Muscle of back (tissue), 11 donors: ENCODE results near the gene ZSCAN31. TPM values are rescaled to one million over a fixed set of nuclear protein-coding genes. Genes with fewer than 3 reads are reported as not detected.

Source experiments
- DNase-seq, 3 donors: peaks; one replicate each; pipeline versions ENCODE4 v3.0.0 to v3.0.0-alpha.2; 2013
- polyA plus RNA-seq, 10 donors: library from polyadenylated mRNA; unstranded; fragments of 120-200 nt; gene quantifications; one replicate each; pipeline ENCODE4 v1.2.1, GENCODE V29; 2013; ENCODE audit not compliant: insufficient read length in 10 of 10

The ZSCAN31 gene
- polyA plus RNA-seq, 10 donors, result 6.0 to 11.2 (median 8.6) TPM

GRCh38 chr6:28353981-28354676 lies 18.2 kb upstream of the ZSCAN31 start:
- DNase-seq, result no peak

- no peak for DNase-seq
Measured at GRCh38 chr6:28353356-28353755, 17.4 kb upstream of the ZSCAN31 start.

GRCh38 chr6:28351493-28351925 lies 15.6 kb upstream of the ZSCAN31 start:
- DNase-seq, result no peak

GRCh38 chr6:28351087-28351486 lies 15.1 kb upstream of the ZSCAN31 start:
- DNase-seq, result no peak

GRCh38 chr6:28349892-28350737 lies 14.2 kb upstream of the ZSCAN31 start, which contains the start of gene ZKSCAN3:
Gene ZKSCAN3, plus strand, starts transcription at chr6:28349947. Its CDS starts 9,640 bp downstream, at chr6:28359587.
- DNase-seq, result peak; percentile 74 to 93 (median 84)

DNA sequence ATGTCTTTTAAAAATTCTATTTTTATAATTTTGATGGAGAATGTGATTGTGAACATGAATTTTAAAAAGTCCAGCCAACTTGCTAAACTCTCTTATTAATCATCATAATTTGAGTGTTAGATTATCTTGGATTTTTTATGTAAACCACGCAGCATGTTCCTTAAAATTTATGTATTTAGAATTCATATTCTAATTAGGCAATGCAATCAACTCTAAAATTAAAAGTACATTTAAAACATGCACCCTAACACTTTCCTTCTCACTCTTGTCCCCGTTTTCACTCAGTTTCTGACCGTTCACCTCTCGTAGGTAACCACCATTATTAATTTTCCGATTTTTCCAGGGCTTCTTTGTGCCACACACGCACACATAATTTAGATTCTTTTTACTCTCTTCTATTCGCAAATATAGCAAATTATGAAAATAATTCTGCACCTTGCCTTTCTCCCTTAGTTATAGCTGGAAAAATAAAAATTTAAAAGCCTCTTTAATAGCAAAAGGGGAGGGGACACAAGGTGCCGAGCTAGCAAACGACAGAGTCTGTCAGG lies 13.5 kb upstream of the ZSCAN31 start:
- no peak for DNase-seq

GRCh38 chr6:28347119-28347518 lies 11.2 kb upstream of the ZSCAN31 start:
- no peak for DNase-seq

DNA sequence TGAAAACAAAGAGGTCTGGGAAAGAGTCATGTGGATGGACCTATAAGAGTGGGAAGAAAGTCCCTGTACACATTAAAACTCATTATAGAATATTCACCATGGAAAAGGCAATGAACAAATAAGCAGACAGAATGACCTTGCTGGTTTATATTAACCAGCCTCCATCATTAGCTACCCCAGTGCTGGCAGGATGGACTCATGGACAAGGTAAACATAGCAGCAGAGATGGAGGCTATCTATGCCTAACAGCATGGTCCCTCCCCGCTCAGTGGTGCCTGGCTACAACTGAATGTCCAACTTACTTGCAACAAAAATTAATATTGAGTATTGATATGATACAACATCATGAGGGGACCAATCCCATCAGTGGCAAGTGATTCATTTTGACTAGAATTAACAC lies 9.3 kb upstream of the ZSCAN31 start:
- no peak for DNase-seq

DNA sequence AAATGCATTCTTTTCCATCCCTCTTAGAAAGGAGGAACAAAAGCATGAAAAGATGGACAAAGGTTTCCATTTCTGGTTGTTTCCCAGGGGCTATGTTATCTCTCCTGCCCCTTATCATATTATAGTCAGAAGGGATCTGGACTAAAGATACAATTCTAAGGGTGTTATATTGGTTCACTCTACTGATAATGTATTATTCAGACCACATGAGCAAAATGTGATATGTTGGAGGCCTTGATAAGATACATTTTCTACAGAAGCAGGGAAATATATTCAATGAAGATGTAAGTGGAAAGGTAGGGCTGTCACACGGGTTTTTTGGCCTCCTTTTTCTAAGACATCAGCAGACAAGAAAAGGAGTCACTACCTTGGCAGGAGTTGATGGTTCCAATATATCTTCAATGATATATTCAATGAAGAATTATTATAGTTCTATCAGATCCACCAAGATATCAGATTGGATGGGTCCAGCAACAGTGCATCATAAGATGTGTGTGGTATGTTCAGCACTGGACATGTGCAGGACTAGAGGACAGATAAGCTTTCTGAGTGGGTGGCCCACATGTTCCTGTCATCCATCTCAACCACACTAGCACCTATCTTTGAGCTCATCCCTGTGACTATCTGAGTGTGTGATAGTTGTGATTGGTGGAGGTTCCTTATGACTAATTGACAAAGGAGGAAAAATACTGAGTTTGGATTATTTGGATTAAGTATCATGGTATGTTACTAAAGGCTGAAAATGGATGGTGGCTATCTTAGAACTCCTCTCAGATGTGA lies 8.1 kb upstream of the ZSCAN31 start:
- DNase-seq, result no peak

- DNase-seq, result no peak
Measured at GRCh38 chr6:28340310-28341095, 4.6 kb upstream of the ZSCAN31 start.

GRCh38 chr6:28337121-28337520 lies 1.2 kb upstream of the ZSCAN31 start:
- no peak for DNase-seq

GRCh38 chr6:28336284-28337120 lies 554 bp upstream of the ZSCAN31 start:
- peak; percentile 71 to 91 (median 80) for DNase-seq

DNA sequence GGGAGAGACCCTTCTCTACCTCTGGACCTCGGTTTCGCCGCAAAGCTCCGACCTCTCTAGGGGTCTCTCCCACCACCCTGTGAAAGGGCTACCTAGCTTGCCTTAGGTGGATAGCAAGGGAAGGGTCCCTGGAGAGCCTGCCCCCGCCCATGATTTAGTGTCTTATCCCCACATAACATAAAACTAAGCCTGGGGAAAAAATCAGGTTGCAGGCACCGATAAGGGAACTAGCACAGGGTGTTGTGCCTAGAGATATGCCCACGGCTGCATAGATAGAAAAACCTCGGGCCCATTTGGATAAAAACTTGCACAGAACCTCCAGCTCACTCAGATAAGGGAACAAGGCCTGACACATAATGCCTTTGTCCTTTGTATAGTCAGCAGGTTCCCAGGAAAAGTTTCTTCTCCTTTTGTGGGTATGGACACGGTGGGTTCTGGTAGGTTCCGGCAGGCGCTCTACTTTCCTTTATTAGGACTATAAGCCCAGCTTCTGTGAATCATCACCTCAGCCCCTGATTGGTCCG lies 846 bp downstream of the ZSCAN31 start:
- DNase-seq, result no peak

DNA sequence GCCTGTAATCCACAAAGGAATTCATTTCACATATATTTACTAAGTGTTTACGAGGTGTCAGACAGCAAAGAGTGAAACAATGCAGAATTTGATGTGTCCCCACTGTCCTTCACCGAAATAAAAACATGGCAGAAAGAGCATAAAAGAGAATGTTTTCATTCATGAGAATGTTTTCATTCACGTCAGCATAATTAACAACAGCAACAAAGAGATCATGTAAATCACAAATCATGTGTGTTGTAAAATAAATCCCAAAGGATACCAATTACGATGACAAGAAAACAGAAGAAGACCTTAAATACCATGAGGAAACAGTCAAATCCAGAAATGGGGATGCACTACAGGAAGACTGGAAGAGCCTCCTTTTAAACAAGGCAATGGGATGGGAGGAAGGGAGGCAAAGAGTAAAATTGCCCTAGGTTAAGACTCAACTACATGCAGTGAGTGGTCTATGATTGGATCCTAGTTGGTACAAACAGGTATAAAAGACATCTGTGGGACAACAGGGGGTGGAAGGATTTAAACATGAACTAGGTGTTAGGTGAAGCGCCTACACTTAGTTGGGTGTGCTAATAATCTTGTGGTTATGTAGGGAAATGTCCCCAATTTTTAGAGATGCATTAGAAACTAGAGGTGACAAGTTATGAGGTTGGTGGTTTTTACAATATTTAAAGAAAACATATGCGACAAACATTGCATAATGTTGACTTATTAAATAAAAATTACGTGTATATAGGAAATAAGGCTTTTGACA lies 1.5 kb downstream of the ZSCAN31 start:
- no peak for DNase-seq

DNA sequence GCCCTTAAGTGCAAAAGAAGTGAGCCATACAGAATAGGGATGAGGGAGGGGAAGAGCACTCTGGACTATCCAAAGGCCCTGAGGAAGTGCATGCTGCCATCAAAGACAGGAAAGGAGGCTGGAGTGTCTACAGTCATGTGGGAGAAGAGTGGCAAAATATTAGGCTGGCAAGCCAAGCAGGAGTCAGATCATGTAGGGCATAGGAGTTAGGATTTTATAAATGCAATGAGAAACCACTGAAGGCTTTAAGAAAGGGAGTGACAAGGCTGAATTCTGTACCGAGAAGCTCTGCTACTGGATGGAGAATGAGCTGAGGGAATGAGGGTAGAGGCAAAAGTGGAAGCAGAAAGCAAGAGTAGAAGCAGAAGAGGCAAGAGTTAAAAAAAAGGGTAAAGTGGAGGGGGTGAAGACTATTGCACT lies 2.3 kb downstream of the ZSCAN31 start:
- DNase-seq, result no peak

DNA sequence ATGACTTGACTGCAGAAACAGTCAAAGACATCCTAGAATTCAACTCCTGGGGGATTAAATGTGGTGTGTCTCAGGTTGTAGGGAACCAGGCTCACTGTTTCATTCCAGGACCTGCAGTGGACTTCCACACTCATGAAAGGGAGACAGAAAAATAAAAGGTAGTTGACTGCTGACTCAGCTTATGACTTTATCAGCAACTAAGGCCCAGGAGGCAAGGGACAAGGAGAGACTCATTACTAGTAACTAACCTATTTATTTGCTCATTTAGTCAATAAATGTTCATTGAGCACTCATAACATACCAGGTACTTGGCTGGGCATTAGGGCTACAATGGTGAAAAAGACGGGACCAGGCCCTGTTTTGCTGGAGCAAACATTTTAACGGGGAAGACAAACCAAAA lies 2.9 kb downstream of the ZSCAN31 start:
- no peak for DNase-seq

GRCh38 chr6:28330041-28330440 lies 5.9 kb downstream of the ZSCAN31 start:
- DNase-seq, result no peak

DNA sequence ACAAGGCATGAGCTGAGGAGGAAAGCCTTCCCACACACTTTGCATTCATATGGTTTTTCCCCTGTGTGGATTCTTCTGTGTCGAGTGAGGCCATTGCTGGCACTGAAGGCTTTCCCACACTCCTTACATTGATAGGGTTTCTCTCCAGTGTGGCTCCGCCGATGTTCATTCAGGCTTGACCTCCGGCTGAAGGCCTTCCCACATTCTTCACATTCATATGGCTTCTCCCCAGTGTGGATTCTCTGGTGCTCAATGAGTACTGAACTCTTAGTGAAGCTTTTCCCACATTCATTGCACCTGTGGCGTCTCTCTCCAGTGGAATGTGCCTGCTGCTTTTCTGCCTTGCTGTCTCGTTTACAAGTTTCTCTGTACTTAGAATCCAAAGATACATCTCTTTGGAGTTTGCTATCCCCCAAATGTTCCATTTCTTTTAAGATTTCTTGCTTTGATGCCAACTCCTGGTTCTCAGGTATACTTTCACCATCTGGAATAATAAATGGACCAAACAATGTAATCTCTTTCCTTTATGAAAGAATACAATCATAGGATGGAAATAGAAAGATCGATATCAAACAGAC lies 9.5 kb downstream of the ZSCAN31 start:
- no peak for DNase-seq
